HCT116 (cell line): ENCODE data around the gene APBA1.

Experiments used
- ATF3 ChIP-seq: IDR thresholded peaks from 2 replicates; pipeline ENCODE4 v1.6.1; 2012
- CTCF ChIP-seq, 3 experiments: fragments of 200-600 bp in 1 of 3; sonication (generic) in 1 of 3; IDR thresholded peaks in 2 of 3; conservative IDR thresholded peaks in 1 of 3; 2 replicates each; pipeline ENCODE4 v1.5.1; 2012 to 2017; ENCODE audit warnings: low read depth in 2 of 3, low read length in 2 of 3, antibody characterized with exemption in 1 of 3, borderline replicate concordance in 1 of 3, control low read depth in 1 of 3, mild to moderate bottlenecking in 1 of 3, mixed read lengths in 1 of 3, mixed run types in 1 of 3, moderate library complexity in 1 of 3; ENCODE audit not compliant: insufficient read depth in 1 of 3
- EZH2 ChIP-seq: fragments of 200-600 bp; sonication (generic); IDR thresholded peaks from 2 replicates; pipeline ENCODE4 v1.6.1; 2017; ENCODE audit warnings: antibody characterized with exemption, mixed run types
- POLR2A ChIP-seq: IDR thresholded peaks from 2 replicates; pipeline ENCODE4 v1.7.0; 2011; ENCODE audit warnings: borderline replicate concordance; ENCODE audit not compliant: insufficient read depth, insufficient read length; ENCODE audit errors: extremely low read depth
- RAD21 ChIP-seq: IDR thresholded peaks from 2 replicates; pipeline ENCODE4 v1.6.1; 2012; ENCODE audit warnings: low read depth, mild to moderate bottlenecking
- ZBTB33 ChIP-seq: IDR thresholded peaks from 2 replicates; pipeline ENCODE4 v1.6.1; 2011; ENCODE audit warnings: mild to moderate bottlenecking, low read length, moderate library complexity; ENCODE audit not compliant: insufficient replicate concordance; ENCODE audit errors: extremely low read depth
- ZNF274 ChIP-seq: fragments of 200-500 bp; sonication (Bioruptor generic); IDR thresholded peaks from 2 replicates; pipeline ENCODE4 v1.6.1; 2014; ENCODE audit warnings: mild to moderate bottlenecking, low read depth, low read length, inconsistent platforms

GRCh38 chr9:69542058-69542457 lies 130.1 kb downstream of the APBA1 start:
- TF ChIP-seq ATF3 (no peak), CTCF (IDR thresholded peaks at IDR 0.05 in 2 of 3, conservative IDR thresholded peaks at IDR 0.05 in 1 of 3; ENCODE audit: borderline replicate concordance in 1 of 3, insufficient read depth in 1 of 3, low read depth in 2 of 3, low read length in 2 of 3) (no peak), EZH2 (no peak), ZBTB33 (no peak), POLR2A (no peak), RAD21 (no peak), ZNF274 (no peak)
